ENCODE data around the gene FBN2.
"Not testable (repeated sequence)": the region's sequence is repeated elsewhere in the genome, so short reads cannot be mapped to it uniquely, and the experiment has no call there.

Gene FBN2

DNA sequence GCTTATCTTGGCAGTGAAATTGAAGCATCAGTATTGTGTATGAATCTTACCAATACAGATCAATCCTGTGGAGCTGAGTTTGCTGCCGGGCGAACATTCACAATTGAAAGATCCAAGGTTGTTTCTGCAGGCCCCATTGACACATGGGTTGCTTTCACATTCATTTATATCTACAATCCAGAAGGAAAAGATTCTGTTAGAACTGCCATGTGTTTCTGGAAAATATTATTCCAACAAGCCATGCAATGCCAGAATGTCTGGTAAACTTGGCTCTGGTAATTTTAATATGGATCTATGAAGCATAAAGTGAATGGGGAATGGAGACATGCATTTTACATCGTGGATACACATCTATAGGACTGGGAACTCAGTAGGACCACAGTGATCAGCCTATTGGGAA, 180.8 kb downstream of the FBN2 start:
- no peak for DNase-seq (ENCODE audit: low read depth)

DNA sequence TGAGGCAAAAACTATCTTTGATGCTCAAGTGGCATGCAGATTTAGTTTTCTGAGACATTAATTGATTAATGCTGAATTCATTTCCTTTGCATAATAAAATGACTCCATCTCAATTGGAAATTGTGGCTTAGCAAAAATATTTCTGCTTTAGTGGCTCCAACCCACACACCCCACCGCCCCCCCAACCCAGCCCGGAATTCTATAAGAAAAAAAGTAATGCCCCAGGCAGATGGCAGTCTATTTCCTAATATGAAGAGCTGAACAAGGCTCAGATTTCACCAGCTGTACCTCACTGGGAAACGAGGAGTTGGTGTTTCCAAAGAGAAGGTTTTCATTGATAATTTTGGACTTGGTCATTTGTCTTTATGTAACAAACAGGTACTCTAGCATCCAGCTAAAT, 182.1 kb downstream of the FBN2 start:
- no peak for DNase-seq (ENCODE audit: low read depth)

DNA sequence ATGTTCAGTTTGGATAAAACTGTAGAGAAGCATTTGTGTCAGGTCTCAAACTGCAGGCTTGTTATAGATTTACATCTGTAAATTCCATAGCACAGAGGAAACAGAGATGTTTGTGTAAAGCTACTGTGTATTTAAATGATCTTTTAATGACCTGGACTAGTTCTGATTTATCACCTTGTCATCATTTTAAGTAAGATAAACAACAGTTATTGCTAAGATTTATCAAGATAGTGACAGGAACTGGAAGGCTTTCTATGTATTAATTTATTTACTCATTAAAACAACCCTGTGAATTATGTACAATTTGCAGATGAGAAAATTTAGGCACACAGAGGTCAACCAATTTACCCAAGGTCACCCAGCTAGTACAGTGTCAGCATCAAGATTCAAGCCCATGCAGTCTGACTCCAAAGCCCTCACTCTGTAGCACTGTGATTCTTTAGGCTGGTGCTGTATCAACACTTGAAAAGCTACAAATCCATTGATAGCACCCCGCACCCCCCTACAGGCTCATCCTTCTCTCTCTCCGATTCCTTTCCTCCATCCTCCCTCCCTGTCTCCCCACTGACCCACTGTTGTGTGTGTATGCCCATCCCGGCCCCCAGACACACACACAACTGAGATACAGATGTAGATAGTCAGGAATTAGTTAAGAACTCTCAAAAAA, 184.5 kb downstream of the FBN2 start:
- no peak for DNase-seq (ENCODE audit: low read depth)

DNA sequence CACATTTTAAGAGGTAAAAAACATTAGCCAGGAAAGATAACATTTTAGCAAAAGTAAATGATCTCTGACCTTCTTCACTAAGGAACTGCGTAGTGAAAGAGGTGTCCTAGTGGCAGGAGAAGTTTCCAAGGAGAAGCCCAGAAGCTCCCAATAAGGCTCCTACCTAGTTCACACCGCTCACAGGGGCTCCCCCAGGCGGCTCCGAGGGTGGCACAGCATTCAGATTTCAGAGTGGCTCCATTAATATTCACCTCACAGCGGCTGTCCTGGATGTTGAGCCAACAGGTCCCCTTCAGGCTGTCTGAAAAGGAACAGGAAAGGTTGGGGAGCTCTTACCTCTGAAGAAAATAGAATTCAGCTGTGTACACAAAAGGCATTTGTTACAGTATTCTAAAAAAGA, 187.3 kb downstream of the FBN2 start:
- no peak for DNase-seq (ENCODE audit: low read depth)

DNA sequence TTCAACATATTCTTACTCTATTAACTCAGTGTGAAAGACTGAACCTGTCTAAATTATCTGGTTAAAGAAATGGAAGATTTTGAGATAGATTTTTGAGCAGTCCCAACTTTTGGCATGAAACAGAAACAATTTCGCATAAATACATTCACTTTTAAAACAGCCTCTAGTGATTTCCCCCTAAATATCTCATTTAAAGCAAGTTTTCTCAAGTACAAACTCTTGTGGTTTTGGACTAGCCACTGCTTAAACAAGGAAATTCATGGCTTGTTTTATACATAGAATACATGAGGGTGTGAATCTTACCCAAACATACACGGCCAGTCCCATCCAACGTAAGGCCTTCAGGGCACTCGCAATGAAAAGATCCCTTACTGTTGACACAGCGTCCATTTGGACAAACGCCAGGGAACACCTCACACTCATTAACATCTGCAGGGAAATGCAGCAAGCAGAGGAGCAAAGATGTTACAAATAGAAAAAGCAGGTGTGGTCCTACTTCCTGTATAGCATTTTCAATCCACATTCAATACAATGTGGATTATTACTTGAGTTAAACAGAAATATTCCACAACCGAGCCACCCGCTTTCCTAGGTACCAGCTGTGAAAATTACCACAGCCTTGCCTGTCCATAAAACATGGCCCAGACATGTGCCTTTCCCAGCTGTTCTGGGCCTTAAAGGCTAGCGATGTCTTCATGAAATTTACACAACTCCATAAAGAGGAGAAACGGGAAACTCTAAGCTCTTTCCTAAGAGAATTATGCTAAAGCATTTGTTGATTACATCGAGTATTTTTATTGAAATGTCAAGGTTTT, 188.8 kb downstream of the FBN2 start:
- no peak for DNase-seq (ENCODE audit: low read depth)

DNA sequence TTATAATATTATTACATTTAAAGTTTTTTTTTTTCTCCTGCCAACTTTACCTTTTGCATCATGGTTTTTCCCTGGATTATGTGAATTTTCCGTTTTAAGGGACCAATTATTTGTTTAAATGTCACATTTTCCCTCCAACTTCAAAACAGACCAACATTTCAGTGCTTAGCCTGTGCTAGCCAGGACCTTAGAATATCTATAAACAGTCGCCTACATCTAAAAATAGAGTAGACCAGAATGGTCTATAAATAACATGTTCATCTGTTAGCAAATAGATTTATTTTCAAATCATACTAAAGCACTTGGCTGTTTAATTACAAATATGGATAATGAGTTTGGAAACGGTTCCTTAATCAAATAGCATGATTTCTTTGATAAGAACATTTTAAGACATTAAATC, 192.0 kb downstream of the FBN2 start:
- DNase-seq (ENCODE audit: low read depth): no peak

DNA sequence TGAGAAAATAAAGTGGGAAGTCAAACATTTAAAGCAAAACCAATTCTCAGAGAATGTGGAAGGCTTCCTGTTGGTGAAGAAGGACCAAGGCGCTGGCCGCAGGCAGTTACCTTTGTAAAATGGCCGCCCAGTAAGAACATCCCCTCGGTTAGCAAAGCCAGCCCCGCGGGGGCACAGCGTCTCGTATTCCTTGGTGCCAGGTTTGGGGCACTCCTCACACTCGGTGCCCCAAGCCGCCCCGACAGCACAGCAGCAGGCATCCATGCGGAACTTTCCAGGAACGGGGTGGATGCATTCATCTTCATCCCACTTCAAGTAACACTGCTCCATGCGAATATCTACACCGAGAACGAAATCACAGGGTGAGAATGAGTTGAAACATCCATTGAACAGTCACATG, 192.8 kb downstream of the FBN2 start:
- DNase-seq (ENCODE audit: low read depth): no peak

DNA sequence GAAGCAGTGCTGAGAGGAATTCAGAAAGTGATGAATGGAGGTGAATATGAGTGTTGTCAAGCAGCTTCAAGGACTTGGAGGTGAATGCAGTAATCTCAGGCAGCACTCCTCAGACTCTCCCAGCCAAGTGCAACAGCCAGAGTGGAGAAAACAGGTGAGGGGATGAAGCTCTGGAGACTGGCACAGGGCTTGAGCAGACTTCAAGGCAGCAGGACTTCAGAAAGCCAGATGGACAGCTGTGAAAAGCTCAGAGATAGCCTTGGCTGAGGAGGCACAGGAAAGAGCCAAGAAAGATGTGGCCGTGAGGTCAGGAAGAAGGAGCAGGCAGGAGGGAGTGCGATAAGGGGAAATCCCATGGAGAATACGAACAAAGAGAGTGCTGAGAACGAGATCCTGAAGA, 194.9 kb downstream of the FBN2 start:
- DNase-seq (ENCODE audit: low read depth): no peak

DNA sequence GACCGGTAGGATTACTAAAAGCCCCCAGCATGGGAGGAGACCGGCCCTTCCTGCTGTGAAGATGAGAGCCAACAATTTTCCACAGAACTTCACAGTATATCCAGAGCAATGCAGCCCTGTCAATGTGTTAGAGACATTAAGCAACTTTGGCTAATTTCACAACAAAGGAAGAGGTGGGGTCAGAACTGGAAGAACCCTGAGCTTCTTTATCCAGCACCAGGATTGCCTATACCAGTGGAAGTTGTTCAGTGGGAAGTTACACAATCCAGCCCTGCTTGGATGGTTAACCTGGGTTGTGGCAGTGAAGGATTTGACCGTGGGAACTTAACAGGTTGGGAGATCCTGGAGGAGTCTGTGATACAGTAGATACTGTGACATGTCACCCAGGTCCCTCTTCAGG, 197.0 kb downstream of the FBN2 start:
- no peak for DNase-seq (ENCODE audit: low read depth)

DNA sequence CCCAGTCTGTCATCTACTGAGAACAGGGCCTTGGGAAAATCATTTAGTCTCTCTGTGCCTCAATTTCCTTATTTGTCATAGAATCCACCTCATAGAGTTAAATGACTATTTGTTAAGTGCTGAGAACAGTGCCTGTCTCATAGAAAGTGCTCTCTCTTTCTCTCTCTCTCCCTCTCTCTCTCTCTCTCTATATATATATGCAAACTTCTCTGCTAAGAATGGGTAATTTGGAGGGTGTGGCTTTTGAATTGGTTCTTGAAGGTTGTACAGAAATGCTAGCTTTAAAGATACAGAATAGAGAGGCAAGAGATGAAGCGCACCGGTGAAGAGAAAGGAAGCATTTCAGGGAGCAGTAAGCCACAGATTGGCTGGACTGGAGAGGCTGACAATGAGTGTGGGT, 197.4 kb downstream of the FBN2 start:
- no peak for DNase-seq (ENCODE audit: low read depth)

DNA sequence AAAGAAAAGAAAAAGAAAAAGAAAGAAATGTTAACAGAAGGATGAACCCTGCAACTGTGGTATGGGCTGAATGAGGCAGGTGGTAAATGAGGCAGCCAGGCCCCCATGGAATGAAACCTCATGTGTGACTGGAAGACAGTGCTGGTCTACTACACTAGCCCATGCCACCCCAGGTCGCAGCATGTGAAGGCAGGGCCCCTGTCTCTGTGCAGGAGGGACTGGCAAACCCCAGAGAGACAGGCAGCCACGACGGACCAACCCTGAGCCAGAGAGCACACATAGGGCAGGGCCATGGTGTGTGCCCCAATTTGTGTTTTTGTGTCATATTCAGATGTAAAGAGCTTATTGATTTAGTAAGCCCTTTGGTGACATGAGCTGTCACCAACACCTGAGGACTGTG, 198.5 kb downstream of the FBN2 start:
- no peak for DNase-seq (ENCODE audit: low read depth)

DNA sequence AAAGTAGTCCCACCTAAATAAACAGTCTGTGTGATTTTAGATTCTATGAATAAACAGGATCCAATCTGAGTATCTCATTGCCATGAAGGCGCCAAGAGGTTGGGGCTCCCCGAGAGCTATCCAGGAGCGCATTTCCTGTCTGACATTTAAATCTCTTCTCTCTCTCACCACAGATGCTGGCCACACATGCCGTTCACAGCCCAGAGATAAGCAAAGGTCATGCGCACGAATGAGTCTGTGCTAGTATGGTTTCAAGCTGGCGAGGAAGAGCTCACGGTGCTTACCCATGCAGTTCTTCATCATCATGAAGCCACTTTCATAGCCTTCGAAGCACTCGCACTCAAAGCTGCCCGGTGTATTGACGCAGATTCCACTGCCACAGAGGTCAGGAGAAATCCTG, 199.4 kb downstream of the FBN2 start:
- DNase-seq (ENCODE audit: low read depth): no peak

DNA sequence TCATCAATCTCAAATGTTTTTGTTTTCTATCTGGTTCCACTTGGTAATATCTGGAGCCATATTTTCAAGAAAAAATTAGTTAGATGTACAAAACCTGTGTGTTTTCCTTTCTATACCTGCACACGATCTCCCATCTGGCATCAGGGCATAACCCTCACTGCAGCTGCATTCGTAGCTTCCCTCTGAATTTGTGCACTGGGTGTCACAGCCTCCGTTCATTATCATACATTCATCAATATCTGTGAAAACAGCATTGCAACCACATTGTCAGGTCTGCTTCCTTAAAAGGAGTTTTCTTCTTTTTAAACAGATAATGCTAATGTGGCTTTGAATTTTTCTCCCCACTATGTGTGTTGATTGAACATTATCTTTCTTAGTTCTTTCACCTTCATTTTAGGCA, 202.7 kb downstream of the FBN2 start:
- DNase-seq (ENCODE audit: low read depth): no peak

DNA sequence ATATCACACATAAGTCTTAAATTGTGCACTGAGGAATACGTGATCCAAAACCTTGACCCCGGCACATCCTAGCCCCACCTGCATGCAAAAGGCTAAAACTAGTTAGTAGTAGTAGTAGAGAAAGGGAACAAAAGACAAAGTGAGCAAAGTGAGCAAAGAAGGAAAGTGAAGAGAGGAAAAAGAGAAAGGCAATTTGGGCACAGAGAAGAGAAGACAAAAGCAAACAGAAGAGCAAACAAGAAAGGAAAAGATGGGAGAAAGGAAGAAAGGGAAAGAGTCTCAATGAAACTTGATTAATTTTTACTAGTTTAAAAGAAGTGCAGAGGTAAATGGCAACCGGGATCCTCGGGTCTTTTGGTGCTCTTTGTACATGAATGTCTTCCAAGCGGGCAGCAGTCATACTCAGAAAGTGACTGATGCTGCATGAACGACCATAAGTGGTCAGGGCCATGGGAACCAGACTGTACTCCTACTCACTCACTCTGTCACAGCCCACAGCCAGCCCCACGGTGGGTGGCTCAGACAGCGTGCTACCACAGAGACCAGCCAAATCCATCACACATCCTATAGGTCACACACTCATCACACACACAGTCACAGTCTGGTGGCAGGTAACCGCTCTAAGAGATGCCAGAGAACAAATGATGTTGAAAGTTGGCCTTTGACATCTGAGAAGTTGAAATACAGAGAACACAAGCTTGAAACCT, 203.9 kb downstream of the FBN2 start:
- no peak for DNase-seq (ENCODE audit: low read depth)

DNA sequence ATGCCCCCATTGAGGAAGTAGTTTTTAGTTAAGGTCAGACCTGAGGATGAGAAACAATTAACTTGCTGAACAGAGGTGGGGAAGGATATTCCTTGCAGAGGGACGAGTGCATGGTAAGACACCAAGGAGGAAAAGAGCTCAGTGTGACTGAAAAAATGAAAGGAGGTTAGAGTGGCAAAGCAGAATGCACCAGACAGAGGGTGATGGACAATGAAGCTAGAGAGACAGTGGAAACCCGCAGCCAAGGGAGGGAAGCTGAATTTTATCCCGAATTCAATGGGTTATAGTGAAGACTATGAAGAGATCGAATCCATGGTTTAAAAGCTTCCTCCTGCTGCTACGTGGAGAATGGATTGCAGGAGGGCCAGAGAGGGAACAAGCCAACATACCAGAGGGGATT, 206.8 kb downstream of the FBN2 start:
- no peak for DNase-seq (ENCODE audit: low read depth)

DNA sequence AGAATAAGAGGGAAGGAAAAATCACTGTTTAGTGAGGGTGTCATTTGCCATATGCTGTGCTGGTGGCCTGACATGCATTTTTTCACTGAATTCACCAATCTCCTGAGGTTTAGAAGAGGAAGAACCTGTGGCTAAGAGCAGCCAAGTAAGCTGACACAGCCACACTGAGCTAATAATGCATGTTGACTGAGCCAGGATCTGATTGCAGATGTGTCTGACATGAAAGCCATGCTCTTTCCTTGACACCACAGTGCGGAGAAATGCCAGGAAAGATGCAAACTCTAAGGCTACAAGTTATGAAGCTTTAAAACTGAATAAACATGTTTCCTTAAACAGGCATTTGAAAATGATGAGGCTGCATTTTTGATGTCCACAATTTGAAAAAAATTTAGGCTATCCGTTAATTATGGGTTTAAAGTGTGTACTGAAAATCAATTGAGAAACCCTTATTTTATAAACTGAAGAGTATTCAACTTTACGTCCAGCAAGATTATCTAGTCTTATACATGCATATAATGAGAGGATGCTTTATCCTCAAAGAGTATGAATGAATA, 208.6 kb downstream of the FBN2 start:
- no peak for DNase-seq (ENCODE audit: low read depth)

DNA sequence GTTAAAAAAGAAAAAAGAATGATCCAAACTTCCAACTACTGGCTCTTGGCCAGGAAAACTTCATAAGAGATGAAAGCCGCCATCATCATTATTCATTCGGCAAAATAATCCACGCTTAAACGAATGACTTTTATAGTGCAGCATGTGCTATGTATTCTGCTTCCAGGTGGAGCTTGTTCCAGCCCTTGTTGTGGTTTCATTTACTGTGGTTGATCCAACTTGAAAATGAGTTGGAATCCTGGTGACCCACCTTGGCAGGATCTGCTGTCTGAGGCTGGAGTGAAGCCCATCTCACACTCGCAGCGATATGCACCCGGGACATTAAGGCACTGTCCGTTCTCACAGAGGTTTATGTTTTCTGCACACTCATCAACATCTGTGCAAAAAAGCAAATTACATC, 209.6 kb downstream of the FBN2 start:
- DNase-seq (ENCODE audit: low read depth): no peak

DNA sequence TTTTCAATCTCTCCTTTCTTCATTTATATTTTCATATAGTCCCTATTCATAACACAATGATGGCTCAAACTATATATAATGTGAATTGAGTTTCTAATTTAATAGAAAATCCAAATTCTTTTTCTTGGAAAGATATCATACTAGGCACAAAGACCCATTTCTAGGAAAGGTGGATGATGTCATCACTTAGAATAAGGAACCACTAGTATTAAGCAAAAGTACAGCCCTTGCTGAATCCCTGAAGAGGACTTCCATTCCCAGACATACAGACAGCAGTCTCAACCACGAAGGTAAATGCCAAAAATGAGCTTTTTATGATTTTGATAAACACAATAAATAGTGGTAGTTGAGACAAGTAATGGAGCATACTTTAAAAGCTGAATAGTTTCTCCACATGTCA, 210.0 kb downstream of the FBN2 start:
- DNase-seq (ENCODE audit: low read depth): no peak

DNA sequence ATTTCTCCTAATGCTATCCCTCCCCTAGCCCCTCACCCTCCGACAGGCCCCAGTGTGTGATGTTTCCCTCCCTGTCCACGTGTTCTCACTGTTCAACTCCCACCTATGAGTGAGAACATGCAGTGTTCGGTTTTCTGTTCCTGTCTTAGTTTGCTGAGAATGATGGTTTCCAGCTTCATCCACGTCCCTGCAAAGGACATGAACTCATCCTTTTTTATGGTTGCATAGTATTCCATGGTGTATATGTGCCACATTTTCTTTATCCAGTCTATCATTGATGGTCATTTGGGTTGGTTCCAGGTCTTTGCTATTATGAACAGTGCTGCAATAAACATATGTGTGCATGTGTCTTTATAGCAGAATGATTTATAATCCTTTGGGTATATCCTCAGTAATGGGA, 216.6 kb downstream of the FBN2 start:
- DNase-seq (ENCODE audit: low read depth): not testable (repeated sequence)

DNA sequence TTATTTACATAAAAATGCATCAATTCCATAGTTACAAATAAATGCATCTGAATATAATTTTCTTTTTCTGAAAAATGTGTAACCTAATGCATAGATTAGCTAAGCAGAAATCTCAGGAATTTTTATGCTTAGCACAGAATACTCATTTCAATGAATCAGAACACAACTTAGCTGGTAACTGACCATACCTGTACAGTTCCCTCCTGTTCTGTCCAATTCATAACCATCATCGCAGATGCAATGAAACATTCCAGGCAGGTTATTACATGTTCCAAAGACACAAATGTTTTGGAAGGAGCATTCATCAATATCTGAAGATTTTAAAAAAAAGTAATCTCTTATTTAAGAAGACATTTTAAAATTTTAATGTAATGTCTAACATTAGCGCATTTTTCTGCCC, 219.4 kb downstream of the FBN2 start:
- DNase-seq (ENCODE audit: low read depth): no peak

DNA sequence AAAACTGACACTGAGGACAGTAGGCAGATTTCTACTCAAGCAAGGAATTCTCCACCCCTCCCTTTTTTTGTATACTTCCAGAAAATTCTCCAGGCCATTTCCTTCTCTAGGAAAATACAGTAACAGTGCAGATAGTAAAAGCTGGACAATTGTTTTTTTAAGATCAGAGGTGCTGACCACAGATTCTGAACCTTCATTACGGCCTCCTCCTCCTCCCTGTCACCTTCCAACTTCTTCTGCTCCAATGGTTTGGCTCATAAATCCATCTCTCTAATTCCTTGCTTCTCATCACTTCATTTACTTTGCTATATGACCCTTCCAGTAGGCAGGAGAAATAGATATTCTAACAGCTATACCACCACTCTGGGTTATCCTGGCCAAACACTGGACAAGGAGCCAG, 220.6 kb downstream of the FBN2 start:
- DNase-seq (ENCODE audit: low read depth): no peak

DNA sequence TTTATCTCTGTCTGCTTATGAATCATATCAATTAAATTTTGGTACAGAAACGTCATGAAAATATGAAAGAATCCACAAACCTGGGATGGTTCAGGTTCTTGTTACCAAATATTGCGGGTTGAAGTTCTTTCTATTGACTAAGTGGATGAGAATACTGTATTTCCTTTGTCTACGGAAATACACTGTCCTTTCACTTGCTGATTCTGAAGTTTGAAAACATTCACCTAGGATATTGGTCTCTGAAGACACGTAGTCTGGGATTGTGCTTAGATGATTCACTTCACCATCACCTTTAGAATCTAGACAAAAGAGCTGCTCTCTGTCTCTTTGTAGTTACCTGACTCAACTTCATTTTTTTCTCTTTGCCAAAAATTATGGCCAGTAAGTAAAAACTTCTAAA, 222.4 kb downstream of the FBN2 start:
- DNase-seq (ENCODE audit: low read depth): no peak

DNA sequence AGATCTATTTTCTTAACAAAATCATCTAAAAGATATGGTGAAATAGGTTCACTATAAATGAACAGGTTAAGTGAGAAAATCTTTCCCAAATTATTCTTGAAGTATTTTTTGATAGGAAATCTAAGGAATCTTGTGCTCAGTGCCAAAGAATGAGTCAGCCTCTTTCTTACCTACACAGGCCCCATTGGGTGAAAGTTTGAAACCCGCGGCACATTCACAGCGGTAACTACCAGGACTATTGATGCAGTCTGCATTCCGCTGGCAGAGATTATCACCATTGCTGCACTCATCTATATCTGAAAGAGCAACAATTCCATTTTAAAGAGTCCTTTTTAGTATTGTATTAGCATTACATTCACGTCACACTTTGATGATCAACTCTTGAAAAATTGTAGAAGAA, 232.7 kb downstream of the FBN2 start:
- DNase-seq (ENCODE audit: low read depth): no peak
